GM10266 (cell line): ENCODE data around the gene LYPLAL1.
"Not testable (repeated sequence)": the region's sequence is repeated elsewhere in the genome, so short reads cannot be mapped to it uniquely, and the experiment has no call there.

Experiments used
- DNase-seq: peaks from one replicate; pipeline ENCODE4 v3.0.0; 2012; ENCODE audit errors: extremely low spot score
- TF ChIP-seq, protein P1 (sequence below): IDR thresholded peaks from 2 replicates; pipeline ENCODE4 v1.5.1; 2012; ENCODE audit warnings: mild to moderate bottlenecking, low read depth; ENCODE audit not compliant: control insufficient read depth, insufficient read depth; ENCODE audit errors: missing control alignments

Gene LYPLAL1

DNA sequence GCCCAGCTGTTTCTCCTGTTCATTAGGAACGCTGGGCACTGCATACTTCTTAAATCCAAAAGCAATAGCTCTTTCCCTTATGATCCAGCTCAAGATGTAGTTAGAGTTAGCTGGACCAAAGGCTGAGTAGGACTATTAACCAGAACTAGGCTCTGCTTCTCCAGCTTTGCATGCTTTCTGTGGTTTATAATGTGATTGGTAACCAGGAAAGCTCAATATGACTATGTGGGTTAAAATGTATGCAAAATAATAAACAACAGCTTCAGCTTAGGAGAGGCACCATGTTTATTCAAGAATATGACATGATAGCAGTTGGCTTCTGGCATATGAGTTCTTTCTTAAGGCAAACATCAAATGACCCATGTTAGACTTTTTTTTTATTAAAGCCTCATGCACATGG, 73.8 kb downstream of the LYPLAL1 start:
- TF ChIP-seq, protein P1, sequence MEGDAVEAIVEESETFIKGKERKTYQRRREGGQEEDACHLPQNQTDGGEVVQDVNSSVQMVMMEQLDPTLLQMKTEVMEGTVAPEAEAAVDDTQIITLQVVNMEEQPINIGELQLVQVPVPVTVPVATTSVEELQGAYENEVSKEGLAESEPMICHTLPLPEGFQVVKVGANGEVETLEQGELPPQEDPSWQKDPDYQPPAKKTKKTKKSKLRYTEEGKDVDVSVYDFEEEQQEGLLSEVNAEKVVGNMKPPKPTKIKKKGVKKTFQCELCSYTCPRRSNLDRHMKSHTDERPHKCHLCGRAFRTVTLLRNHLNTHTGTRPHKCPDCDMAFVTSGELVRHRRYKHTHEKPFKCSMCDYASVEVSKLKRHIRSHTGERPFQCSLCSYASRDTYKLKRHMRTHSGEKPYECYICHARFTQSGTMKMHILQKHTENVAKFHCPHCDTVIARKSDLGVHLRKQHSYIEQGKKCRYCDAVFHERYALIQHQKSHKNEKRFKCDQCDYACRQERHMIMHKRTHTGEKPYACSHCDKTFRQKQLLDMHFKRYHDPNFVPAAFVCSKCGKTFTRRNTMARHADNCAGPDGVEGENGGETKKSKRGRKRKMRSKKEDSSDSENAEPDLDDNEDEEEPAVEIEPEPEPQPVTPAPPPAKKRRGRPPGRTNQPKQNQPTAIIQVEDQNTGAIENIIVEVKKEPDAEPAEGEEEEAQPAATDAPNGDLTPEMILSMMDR = no peak
- DNase-seq = no peak

DNA sequence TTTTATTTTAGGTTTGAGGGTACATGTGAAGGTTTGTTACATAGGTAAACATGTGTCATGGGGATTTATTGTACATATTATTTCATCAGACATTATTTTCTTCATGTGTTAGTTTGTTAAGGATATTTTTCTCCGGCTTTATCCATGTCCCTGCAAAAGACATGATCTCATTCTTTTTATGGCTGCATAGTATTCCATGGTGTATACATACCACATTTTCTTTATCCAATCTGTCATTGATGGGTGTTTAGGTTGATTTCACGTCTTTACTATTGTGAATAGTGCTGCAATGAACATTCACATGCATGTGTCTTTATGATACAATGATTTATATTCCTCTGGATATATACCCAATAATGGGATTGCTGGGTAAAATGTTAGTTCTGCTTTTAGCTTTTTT, 76.8 kb downstream of the LYPLAL1 start:
- DNase-seq = not testable (repeated sequence)

DNA sequence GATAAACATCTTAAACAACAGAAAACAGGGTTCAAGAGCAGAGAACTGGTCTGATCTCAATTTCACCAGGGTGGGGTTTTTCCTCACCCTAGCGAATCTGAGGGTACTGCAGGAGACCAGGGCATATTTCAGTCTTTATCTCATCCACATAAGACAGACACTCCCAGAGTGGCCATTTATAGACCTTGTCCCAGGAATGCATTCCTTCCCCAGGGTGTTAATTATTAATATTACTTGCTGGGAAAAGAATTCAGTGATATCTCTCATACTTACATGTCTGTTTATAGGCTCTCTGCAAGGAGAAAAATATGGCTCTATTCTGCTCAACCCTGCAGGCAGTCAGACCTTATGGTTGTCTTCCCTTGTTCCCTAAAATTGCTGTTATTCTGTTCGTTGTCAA, 84.1 kb downstream of the LYPLAL1 start:
- no peak for DNase-seq
- TF ChIP-seq, protein P1 = no peak

DNA sequence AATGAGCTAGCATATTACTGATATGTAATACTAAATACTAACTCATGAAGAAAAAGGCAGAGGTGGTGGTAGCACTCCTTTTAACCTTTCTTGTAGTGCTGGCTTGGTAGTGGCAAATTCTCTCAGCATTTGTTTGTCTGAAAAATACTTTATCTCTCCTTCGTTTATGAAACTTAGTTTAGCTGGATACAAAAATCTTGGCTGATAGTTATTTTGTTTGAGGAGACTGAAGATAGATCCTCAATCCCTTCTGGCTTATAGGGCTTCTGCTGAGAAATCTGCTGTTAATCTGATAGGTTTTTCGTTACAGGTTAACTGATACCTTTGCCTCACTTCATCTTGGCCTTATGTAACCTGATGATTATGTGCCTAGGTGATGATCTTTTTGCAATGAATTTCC, 87.8 kb downstream of the LYPLAL1 start:
- TF ChIP-seq, protein P1 = no peak
- DNase-seq = no peak
